22Rv1 (cell line): Measurements from ENCODE around the gene MMP17.

Source experiments
- CTCF ChIP-seq: fragments of 450-650 bp; IDR thresholded peaks from 2 replicates; pipeline ENCODE4 v1.5.1; 2017; ENCODE audit warnings: mild to moderate bottlenecking
- ZFX ChIP-seq: fragments of 450-650 bp; IDR thresholded peaks from 2 replicates; pipeline ENCODE4 v1.6.1; 2017; ENCODE audit warnings: antibody characterized with exemption, borderline replicate concordance

- TF ChIP-seq CTCF (no peak), ZFX (no peak)
Observed at GRCh38 chr12:131872154-131873051, 44.2 kb downstream of the MMP17 start.
